Testis (tissue), 2 donors: ENCODE data around the gene FAF1.

Experiments
- POLR2A ChIP-seq: fragments of 450-650 bp; IDR thresholded peaks from one replicate; pipeline ENCODE4 v1.6.1; 2017; ENCODE audit warnings: antibody characterized with exemption, mild to moderate bottlenecking, moderate library complexity
- TF ChIP-seq, protein P1 (sequence below), 3 experiments: fragments of 450-650 bp in 2 of 3; fragments of 200-600 bp in 1 of 3; sonication (generic) in 1 of 3; IDR thresholded peaks; one replicate each; pipeline ENCODE4 v1.5.1; 2016 to 2019; ENCODE audit warnings: antibody characterized with exemption in 3 of 3, mild to moderate bottlenecking in 2 of 3, moderate library complexity in 1 of 3

DNA sequence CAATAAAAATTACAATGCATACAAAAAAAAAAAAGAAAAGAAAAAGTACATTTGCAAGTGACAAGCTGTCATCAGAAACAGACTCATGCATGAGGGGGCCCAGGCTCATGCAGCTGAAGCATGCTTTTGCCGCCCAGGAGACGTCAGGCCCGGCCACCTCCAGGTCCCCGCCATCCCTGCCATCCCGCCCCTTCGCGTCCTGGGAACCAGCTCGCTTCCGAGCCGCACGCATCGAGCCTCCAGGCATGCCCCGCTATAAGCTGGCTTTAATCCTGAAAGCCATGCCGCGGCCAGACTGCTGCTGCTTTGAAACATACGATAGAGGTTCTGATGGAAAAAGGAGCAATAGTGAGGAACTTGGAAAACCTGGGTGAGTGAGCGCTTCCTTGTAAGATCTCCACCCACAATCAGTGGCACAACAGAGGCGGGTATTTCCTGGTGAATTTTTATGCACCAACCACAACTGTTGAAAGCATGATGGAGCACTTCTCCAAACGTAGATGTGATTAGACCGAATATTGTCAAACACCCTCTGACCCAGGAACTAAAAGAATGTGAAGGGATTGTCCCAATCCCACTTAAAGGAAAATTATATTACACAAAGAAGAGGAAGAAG lies 113.7 kb downstream of the FAF1 start:
- TF ChIP-seq, protein P1, sequence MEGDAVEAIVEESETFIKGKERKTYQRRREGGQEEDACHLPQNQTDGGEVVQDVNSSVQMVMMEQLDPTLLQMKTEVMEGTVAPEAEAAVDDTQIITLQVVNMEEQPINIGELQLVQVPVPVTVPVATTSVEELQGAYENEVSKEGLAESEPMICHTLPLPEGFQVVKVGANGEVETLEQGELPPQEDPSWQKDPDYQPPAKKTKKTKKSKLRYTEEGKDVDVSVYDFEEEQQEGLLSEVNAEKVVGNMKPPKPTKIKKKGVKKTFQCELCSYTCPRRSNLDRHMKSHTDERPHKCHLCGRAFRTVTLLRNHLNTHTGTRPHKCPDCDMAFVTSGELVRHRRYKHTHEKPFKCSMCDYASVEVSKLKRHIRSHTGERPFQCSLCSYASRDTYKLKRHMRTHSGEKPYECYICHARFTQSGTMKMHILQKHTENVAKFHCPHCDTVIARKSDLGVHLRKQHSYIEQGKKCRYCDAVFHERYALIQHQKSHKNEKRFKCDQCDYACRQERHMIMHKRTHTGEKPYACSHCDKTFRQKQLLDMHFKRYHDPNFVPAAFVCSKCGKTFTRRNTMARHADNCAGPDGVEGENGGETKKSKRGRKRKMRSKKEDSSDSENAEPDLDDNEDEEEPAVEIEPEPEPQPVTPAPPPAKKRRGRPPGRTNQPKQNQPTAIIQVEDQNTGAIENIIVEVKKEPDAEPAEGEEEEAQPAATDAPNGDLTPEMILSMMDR (IDR thresholded peaks at IDR 0.05), result no peak
- TF ChIP-seq POLR2A, result no peak
